Ascending aorta (tissue), 2 donors: ENCODE measurements around the gene BRD9. TPM values are rescaled to one million over a fixed set of nuclear protein-coding genes. Genes with fewer than 3 reads are reported as not detected.

Experiments used
- DNase-seq, 2 donors: peaks; one replicate each; pipeline ENCODE4 v3.0.0-alpha.2; 2019; ENCODE audit warnings: low spot score in 2 of 2
- H3K27ac ChIP-seq, 2 donors: fragments of 200-600 bp; sonication (generic); one replicate each; pipeline ENCODE4 v1.5.1; 2016 to 2017; ENCODE audit warnings: mild to moderate bottlenecking in 1 of 2
- H3K27me3 ChIP-seq: fragments of 200-600 bp; sonication (generic); one replicate; pipeline ENCODE4 v1.5.1; 2017
- H3K36me3 ChIP-seq, 2 donors: fragments of 200-600 bp; sonication (generic); one replicate each; pipeline ENCODE4 v1.5.1; 2016
- H3K4me1 ChIP-seq, 2 donors: fragments of 200-600 bp; sonication (generic); one replicate each; pipeline ENCODE4 v1.5.1; 2016 to 2017; ENCODE audit warnings: mild to moderate bottlenecking in 1 of 2
- H3K4me3 ChIP-seq, 2 donors: fragments of 200-600 bp; sonication (generic); one replicate each; pipeline ENCODE4 v1.5.1; 2016 to 2017; ENCODE audit warnings: mild to moderate bottlenecking in 1 of 2
- H3K9me3 ChIP-seq, 2 donors: fragments of 200-600 bp; sonication (generic); one replicate each; pipeline ENCODE4 v1.5.1; 2016
- CTCF ChIP-seq, 3 experiments: fragments of 200-600 bp in 2 of 3; fragments of 450-650 bp in 1 of 3; sonication (generic) in 2 of 3; IDR thresholded peaks; one replicate each; pipeline ENCODE4 v1.5.1; 2016 to 2019; ENCODE audit warnings: antibody characterized with exemption in 3 of 3, mild to moderate bottlenecking in 1 of 3, moderate library complexity in 1 of 3
- intact Hi-C: fragments of 100-400 bp; cut with DNase I; formaldehyde crosslinking; loops from one replicate; pipeline ENCODE4 v1.15.1; 2023
- total RNA-seq: library from RNA; depleted of rRNA; stranded (reverse); fragments of >200 nt; gene quantifications from one replicate; pipeline ENCODE4 v1.1.0, GENCODE V29; 2016

Gene BRD9
- total RNA-seq, 1 donor from 2014 or later = 13.6 TPM

GRCh38 chr5:865168-865521, 27.5 kb downstream of the BRD9 start:
- intact Hi-C loops = no loop called here
- Histone ChIP-seq H3K36me3 (peaks cover 71 to 75% of the 10 kb centered on the region in 2 donors), H3K27ac (no peak overlapping the region), H3K4me1 (no peaks in the 10 kb centered on the region), H3K27me3 (no peaks in the 10 kb centered on the region), H3K9me3 (no peaks in the 10 kb centered on the region), H3K4me3 (no peak overlapping the region)
- DNase-seq = no peak
- TF ChIP-seq CTCF (IDR thresholded peaks at IDR 0.05) = no peak

DNA sequence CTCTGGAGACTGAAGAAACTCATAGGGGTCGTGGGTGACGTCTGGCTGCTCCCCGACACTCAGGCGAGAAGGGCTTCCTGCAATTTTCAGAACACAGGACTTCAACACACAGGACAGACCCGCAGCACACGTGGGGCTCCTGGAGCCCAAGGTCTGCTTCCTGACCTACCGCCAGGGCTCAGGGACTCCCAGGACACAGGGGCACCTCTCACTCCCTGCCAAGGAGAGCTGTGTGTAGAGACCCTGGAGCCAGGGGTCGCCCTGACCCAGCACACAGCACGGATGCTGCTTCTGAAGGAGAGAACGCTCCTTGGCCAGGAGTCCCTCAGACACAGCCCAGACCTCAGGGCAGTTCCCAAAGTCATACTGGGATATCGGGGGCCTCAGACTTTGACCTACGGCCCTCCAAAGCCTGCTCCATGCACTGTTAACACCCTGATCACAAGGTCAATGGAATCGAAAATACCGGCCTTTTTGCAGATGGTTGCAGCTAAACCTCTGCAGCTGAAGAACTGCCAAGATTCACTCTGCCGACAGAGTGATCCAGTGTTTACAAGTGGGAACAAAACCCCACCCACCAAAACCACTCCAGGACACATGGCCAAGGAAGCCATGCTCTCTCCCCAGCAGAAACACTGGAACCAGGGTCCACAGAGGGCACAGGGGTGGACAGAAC, 28.0 kb downstream of the BRD9 start:
- DNase-seq = no peak
- intact Hi-C loops = no loop called here
- H3K27ac ChIP-seq = no peak overlapping the region

GRCh38 chr5:863244-863805, 29.3 kb downstream of the BRD9 start:
- no peak for TF ChIP-seq CTCF (IDR thresholded peaks at IDR 0.05)
- Histone ChIP-seq H3K36me3 (peaks cover 53 to 57% of the 10 kb centered on the region in 2 donors), H3K27ac (no peak overlapping the region), H3K4me1 (no peaks in the 10 kb centered on the region), H3K27me3 (no peaks in the 10 kb centered on the region), H3K4me3 (no peak overlapping the region), H3K9me3 (no peaks in the 10 kb centered on the region)
- intact Hi-C loops = no loop called here
- DNase-seq = no peak

More for the DNA sequence above, 28.0 kb downstream of the BRD9 start:
- TF ChIP-seq CTCF (IDR thresholded peaks at IDR 0.05) = no peak
- Histone ChIP-seq H3K4me1 (no peaks in the 10 kb centered on the region), H3K9me3 (no peaks in the 10 kb centered on the region), H3K36me3 (peaks cover 66 to 70% of the 10 kb centered on the region in 2 donors), H3K27me3 (no peaks in the 10 kb centered on the region), H3K4me3 (no peak overlapping the region)

DNA sequence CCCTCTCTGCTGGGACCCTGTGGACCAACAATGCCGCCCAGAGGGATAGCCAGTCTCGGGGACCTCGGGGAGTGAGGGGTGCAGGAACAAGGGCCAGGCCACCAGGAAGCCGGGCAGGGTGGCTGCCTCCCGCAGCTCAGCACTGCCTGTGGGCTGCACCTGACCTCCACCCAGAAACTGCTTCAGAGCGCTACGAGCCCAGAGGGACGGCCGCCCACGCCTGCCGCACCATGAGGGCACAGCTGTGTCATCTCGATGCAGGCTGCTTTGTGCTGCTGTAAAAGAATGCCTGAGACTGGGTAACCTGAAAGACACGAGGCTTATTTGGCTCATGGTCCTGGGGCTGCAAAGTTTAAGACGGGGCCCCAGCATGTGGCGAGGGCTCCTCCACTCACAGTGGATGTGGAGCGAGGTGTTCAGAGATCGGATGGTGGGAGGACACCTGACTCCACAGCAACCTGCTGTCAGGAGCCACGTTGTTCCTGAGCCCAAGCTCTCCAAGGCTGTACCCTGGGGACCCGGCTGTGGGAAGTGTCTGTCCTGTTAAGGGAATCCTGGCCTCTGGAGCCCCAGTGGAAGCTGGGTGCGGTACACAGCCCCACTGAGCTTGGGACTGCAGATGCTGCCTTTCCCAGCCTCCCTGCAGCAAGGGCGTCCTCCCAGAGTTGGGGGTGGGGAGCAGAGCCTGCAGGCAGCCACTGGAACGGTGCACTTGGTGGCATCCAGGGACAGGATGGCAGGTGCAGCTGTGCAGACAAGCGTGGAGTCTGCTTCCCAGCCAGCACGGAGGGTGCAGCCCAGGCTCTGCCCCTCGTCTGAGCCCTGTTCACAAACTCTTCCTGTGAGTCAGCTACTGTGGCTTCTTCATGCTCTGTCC, 30.0 kb downstream of the BRD9 start:
- no peak for TF ChIP-seq CTCF (IDR thresholded peaks at IDR 0.05)
- peaks cover 45 to 50% of the 10 kb centered on the region in 2 donors for H3K36me3 ChIP-seq
- DNase-seq = no peak

DNA sequence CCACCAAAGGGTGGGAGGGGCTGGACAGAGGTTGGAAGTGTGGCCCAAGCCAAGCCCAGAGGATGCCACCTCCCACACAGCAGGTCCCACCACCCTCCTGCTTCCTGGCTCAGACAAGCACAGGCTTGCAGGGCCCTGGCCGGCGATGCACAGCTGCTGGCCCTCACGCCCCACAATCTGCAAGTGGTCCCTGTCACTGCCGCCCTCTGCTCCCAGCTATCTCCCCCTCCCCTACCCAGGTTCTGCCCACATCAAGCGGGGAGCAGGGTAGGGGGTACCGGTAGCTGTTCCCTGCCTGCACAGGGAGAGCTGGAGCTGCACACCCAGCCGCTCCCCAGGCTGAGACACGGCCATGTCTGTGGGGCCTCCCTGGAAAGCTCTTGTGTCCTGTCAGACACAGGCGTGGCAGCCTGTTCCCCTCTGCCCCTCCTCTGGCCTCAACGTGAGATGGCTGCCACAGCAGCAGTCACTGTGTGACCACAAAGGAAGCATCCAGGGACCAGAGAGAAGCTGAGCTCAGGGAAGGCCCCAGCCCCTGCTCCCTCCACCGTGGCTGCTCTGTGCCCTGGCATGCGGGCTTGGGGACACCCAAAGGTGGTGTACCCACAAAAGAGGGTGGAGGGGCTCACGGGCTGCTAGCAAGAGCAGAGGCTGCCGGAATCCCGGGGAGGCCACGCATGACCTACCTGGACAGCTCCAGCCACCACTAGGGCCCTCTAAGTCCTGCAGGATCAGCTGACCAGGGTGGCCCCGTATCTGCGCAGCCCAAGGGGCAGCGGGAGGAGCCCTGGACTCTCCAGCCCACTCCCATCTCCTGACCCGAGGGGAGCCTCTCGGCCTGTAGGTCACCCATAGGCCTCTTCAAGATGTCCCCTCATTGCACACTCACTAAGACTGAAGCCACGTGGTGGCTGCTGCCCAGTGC, 30.9 kb downstream of the BRD9 start:
- H3K36me3 ChIP-seq = peaks cover 37 to 41% of the 10 kb centered on the region in 2 donors
- no peak for TF ChIP-seq CTCF (IDR thresholded peaks at IDR 0.05)
- no peaks in the 10 kb centered on the region for H3K27me3 ChIP-seq
- H3K4me1 ChIP-seq = no peaks in the 10 kb centered on the region
- no peaks in the 10 kb centered on the region for H3K9me3 ChIP-seq
- intact Hi-C loops = no loop called here
- DNase-seq = no peak
- H3K4me3 ChIP-seq = no peak overlapping the region
- no peak overlapping the region for H3K27ac ChIP-seq

More for the DNA sequence above, 30.0 kb downstream of the BRD9 start:
- Histone ChIP-seq H3K27ac (no peak overlapping the region), H3K4me3 (no peak overlapping the region), H3K27me3 (no peaks in the 10 kb centered on the region), H3K9me3 (no peaks in the 10 kb centered on the region), H3K4me1 (no peaks in the 10 kb centered on the region)
- intact Hi-C loops = no loop called here
